K562 (cell line): Measurements from ENCODE around the gene TRIM47. TPM values are rescaled to one million over a fixed set of nuclear protein-coding genes. Genes with fewer than 3 reads are reported as not detected.

ENCODE experiments used
- BMI1 ChIP-seq: fragments of 150-350 bp; IDR thresholded peaks from 2 replicates; pipeline ENCODE4 v1.6.1; 2014; ENCODE audit warnings: low read length
- CBFA2T3 ChIP-seq: fragments of 450-650 bp; IDR thresholded peaks from 2 replicates; pipeline ENCODE4 v1.6.1; 2017
- CGGBP1 ChIP-seq: fragments of 250-450 bp; sonication (Bioruptor Pico); IDR thresholded peaks from 2 replicates; pipeline ENCODE4 v1.9.0; 2021; ENCODE audit warnings: mild to moderate bottlenecking
- HIVEP1 ChIP-seq: fragments of 250-450 bp; sonication (Bioruptor Pico); IDR thresholded peaks from 2 replicates; pipeline ENCODE4 v1.4.0; 2020; ENCODE audit warnings: mild to moderate bottlenecking
- HSF4 ChIP-seq: fragments of 250-450 bp; sonication (Bioruptor Pico); IDR thresholded peaks from 2 replicates; pipeline ENCODE4 v2.1.2; 2022; ENCODE audit warnings: mild to moderate bottlenecking, moderate library complexity, borderline replicate concordance
- NR4A1 ChIP-seq, 2 experiments: fragments of 250-450 bp in 1 of 2; fragments of 450-650 bp in 1 of 2; sonication (Bioruptor Pico) in 1 of 2; IDR thresholded peaks; 2 replicates each; pipeline versions ENCODE4 v1.4.0 to v1.6.1; 2016 to 2020; ENCODE audit warnings: mild to moderate bottlenecking in 2 of 2, missing compliant biosample characterization in 1 of 2, missing genetic modification characterization in 1 of 2, moderate library complexity in 1 of 2
- PHF8 ChIP-seq: fragments of 200-600 bp; sonication (generic); IDR thresholded peaks from 2 replicates; pipeline ENCODE4 v1.6.1; 2012; ENCODE audit warnings: mixed run types, mild to moderate bottlenecking, inconsistent platforms, low read length, moderate library complexity, borderline replicate concordance
- POLR2H ChIP-seq: IDR thresholded peaks from 2 replicates; pipeline ENCODE4 v1.6.1; 2016; ENCODE audit warnings: missing genetic modification characterization, low read depth, mild to moderate bottlenecking, control low read depth, missing compliant biosample characterization, moderate library complexity
- POLR3G ChIP-seq: IDR thresholded peaks from 2 replicates; pipeline ENCODE4 v1.6.1; 2011; ENCODE audit not compliant: insufficient read length, insufficient replicate concordance; ENCODE audit errors: extremely low read depth
- POU5F1 ChIP-seq: fragments of 150-350 bp; IDR thresholded peaks from 2 replicates; pipeline ENCODE4 v1.6.1; 2014; ENCODE audit warnings: borderline replicate concordance, low read length, low read depth, mild to moderate bottlenecking; ENCODE audit not compliant: partially characterized antibody
- RAD21 ChIP-seq, 2 experiments: fragments of 250-450 bp in 1 of 2; fragments of 450-650 bp in 1 of 2; sonication (Bioruptor Pico) in 1 of 2; formaldehyde crosslinking in 1 of 2; IDR thresholded peaks in 1 of 2; conservative IDR thresholded peaks in 1 of 2; 2 replicates each; pipeline versions ENCODE4 v1.4.0 to v1.8.0; 2020 to 2022; ENCODE audit warnings: mild to moderate bottlenecking in 2 of 2, moderate library complexity in 1 of 2
- RAD51 ChIP-seq: fragments of 450-650 bp; IDR thresholded peaks from 2 replicates; pipeline ENCODE4 v1.7.1; 2016; ENCODE audit warnings: low read depth, mild to moderate bottlenecking, borderline replicate concordance
- SPI1 ChIP-seq: IDR thresholded peaks from 2 replicates; pipeline ENCODE4 v1.6.1; 2011; ENCODE audit warnings: low read depth, low read length, control low read depth, borderline replicate concordance
- ZBTB17 ChIP-seq: fragments of 450-650 bp; formaldehyde crosslinking; IDR thresholded peaks from 2 replicates; pipeline ENCODE4 v1.4.0; 2020; ENCODE audit warnings: mild to moderate bottlenecking
- ZNF121 ChIP-seq: sonication (generic); formaldehyde crosslinking; conservative IDR thresholded peaks from 2 replicates; pipeline ENCODE4 v1.8.0; 2022; ENCODE audit warnings: missing genetic modification reagents
- ZNF146 ChIP-seq: IDR thresholded peaks from one replicate; pipeline ENCODE4 v1.6.1; 2018; ENCODE audit warnings: missing compliant biosample characterization; ENCODE audit not compliant: unreplicated experiment
- ZNF239 ChIP-seq: fragments of 250-450 bp; sonication (Bioruptor Pico); IDR thresholded peaks from 2 replicates; pipeline ENCODE4 v1.4.0; 2020; ENCODE audit warnings: mild to moderate bottlenecking
- ZNF79 ChIP-seq: fragments of 250-450 bp; sonication (Bioruptor Pico); IDR thresholded peaks from 2 replicates; pipeline ENCODE4 v1.4.0; 2020; ENCODE audit warnings: low read depth, mild to moderate bottlenecking, moderate library complexity
- polyA plus RNA-seq, 8 experiments: library from polyadenylated mRNA; depleted of rRNA in 4 of 8; stranded (reverse) in 5 of 8; unstranded in 3 of 8; fragments of >200 nt; fragmentation: Nextera tagmentation in 2 of 8; fragmentation: Illumina TruSeq in 1 of 8; extraction: Ambion mirVana in 2 of 8; extraction: Trizol in 1 of 8; gene quantifications; 2 replicates each; pipeline versions ENCODE4 v1.2.1 to v1.2.3, GENCODE V29; 2011 to 2014; ENCODE audit warnings: inconsistent platforms in 1 of 8, missing spikeins in 1 of 8
- total RNA-seq, 7 experiments: library from RNA; depleted of rRNA in 6 of 7; stranded (reverse); fragments of >200 nt in 6 of 7; fragmentation: Illumina TruSeq in 2 of 7; extraction: Trizol in 2 of 7; gene quantifications; 2 replicates each; pipeline versions ENCODE4 v1.2.1 to v1.2.3, GENCODE V29; 2011 to 2021; ENCODE audit warnings: low replicate concordance in 1 of 7
- TF ChIP-seq, protein P1 (sequence below), 3 experiments: fragments of 200-800 bp in 1 of 3; fragments of 250-450 bp in 1 of 3; fragments of 450-650 bp in 1 of 3; sonication (Bioruptor Pico) in 1 of 3; sonication (Bioruptor generic) in 1 of 3; formaldehyde crosslinking in 1 of 3; IDR thresholded peaks; 2 replicates each; pipeline versions ENCODE4 v1.6.1 to v1.8.0; 2016 to 2022; ENCODE audit warnings: mild to moderate bottlenecking in 2 of 3, missing genetic modification characterization in 2 of 3, missing compliant biosample characterization in 1 of 3, moderate library complexity in 1 of 3
- TF ChIP-seq, protein P2 (sequence below): fragments of 250-450 bp; sonication (Bioruptor Pico); IDR thresholded peaks from 2 replicates; pipeline ENCODE4 v1.4.0; 2020; ENCODE audit warnings: mild to moderate bottlenecking
- TF ChIP-seq, protein P3 (sequence below): fragments of 450-650 bp; IDR thresholded peaks from 2 replicates; pipeline ENCODE4 v1.6.1; 2016; ENCODE audit warnings: low read depth, mild to moderate bottlenecking, moderate library complexity

Gene TRIM47
- total and polyA plus RNA-seq, 9 of the 15 experiments (the other 6 are each of a cell fraction or from before 2014, with no cell fraction given), result 0.56 to 6.1 (median 3.2) TPM

GRCh38 chr17:75896415-75897159 is 18.2 kb upstream of the TRIM47 start, which contains the start of gene TRIM65 (continued):
- TF ChIP-seq, protein P1, sequence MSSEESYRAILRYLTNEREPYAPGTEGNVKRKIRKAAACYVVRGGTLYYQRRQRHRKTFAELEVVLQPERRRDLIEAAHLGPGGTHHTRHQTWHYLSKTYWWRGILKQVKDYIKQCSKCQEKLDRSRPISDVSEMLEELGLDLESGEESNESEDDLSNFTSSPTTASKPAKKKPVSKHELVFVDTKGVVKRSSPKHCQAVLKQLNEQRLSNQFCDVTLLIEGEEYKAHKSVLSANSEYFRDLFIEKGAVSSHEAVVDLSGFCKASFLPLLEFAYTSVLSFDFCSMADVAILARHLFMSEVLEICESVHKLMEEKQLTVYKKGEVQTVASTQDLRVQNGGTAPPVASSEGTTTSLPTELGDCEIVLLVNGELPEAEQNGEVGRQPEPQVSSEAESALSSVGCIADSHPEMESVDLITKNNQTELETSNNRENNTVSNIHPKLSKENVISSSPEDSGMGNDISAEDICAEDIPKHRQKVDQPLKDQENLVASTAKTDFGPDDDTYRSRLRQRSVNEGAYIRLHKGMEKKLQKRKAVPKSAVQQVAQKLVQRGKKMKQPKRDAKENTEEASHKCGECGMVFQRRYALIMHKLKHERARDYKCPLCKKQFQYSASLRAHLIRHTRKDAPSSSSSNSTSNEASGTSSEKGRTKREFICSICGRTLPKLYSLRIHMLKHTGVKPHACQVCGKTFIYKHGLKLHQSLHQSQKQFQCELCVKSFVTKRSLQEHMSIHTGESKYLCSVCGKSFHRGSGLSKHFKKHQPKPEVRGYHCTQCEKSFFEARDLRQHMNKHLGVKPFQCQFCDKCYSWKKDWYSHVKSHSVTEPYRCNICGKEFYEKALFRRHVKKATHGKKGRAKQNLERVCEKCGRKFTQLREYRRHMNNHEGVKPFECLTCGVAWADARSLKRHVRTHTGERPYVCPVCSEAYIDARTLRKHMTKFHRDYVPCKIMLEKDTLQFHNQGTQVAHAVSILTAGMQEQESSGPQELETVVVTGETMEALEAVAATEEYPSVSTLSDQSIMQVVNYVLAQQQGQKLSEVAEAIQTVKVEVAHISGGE (CRISPR knock-in tag; IDR thresholded peaks at IDR 0.05), result peak in 1 of 3 experiments; percentile 35; a peak in 1 of 6 replicates
- TF ChIP-seq, protein P2, sequence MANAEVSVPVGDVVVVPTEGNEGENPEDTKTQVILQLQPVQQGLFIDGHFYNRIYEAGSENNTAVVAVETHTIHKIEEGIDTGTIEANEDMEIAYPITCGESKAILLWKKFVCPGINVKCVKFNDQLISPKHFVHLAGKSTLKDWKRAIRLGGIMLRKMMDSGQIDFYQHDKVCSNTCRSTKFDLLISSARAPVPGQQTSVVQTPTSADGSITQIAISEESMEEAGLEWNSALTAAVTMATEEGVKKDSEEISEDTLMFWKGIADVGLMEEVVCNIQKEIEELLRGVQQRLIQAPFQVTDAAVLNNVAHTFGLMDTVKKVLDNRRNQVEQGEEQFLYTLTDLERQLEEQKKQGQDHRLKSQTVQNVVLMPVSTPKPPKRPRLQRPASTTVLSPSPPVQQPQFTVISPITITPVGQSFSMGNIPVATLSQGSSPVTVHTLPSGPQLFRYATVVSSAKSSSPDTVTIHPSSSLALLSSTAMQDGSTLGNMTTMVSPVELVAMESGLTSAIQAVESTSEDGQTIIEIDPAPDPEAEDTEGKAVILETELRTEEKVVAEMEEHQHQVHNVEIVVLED (CRISPR knock-in tag), result peak; percentile 58; the same call in 1 of the 2 replicates
- TF ChIP-seq RAD21 (CRISPR knock-in tag; conservative IDR thresholded peaks at IDR 0.05 in 1 of 2, IDR thresholded peaks at IDR 0.05 in 1 of 2) (peak; percentile 76 to 77), ZNF146 (CRISPR knock-in tag) (no peak), RAD51 (no peak), POLR2H (tag) (peak; percentile 61), SPI1 (no peak), CBFA2T3 (no peak), PHF8 (peak; percentile 80; the same call in 1 of the 2 replicates), ZBTB17 (no peak), NR4A1 (CRISPR knock-in tag; IDR thresholded peaks at IDR 0.05) (no peak), NR4A1 (tag; IDR thresholded peaks at IDR 0.05) (peak; percentile 56; the same call in 1 of the 2 replicates), ZNF79 (no peak), POLR3G (no peak), POU5F1 (no peak), HSF4 (CRISPR knock-in tag) (no peak), ZNF239 (CRISPR knock-in tag) (no peak), HIVEP1 (CRISPR knock-in tag) (no peak), BMI1 (no peak), CGGBP1 (CRISPR knock-in tag) (0 out of 2 replicates have a peak, but pooled peaks have one; percentile 30), ZNF121 (CRISPR knock-in tag) (no peak)
- TF ChIP-seq, protein P3, sequence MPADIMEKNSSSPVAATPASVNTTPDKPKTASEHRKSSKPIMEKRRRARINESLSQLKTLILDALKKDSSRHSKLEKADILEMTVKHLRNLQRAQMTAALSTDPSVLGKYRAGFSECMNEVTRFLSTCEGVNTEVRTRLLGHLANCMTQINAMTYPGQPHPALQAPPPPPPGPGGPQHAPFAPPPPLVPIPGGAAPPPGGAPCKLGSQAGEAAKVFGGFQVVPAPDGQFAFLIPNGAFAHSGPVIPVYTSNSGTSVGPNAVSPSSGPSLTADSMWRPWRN, result no peak
